GM12892 (cell line): ENCODE data around the gene IL1RAPL2.

Experiments used
- POLR2A ChIP-seq: IDR thresholded peaks from 2 replicates; pipeline ENCODE4 v1.6.1; 2011; ENCODE audit warnings: low read depth, low read length, control low read depth
- POLR2AphosphoS5 ChIP-seq: IDR thresholded peaks from 2 replicates; pipeline ENCODE4 v1.6.1; 2011; ENCODE audit warnings: low read depth, low read length, control low read depth
- TAF1 ChIP-seq: IDR thresholded peaks from 2 replicates; pipeline ENCODE4 v1.6.1; 2011; ENCODE audit warnings: low read depth, mild to moderate bottlenecking, control low read depth, low read length, borderline replicate concordance

DNA sequence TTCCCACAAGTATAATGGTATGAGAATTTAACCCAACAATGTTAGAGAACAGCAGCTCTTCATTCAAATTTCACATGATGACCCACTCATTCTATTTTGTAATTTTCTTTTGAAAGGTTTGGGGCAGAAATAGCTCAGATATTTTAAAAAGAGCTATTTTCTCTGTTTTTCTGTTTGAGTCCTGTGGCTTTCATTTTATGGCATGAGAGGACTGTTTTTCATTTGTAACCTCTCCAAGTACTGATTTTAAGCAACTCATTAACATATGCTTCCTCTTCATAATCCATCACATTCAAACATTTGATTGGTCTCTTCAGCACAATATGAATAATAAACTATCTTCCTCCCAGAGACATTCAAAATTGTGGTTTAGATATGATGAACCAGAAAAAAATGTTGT is 783.5 kb downstream of the IL1RAPL2 start:
- TF ChIP-seq POLR2A (no peak), TAF1 (no peak), POLR2AphosphoS5 (no peak)
